ENCODE data around the gene KLF6.

- TF ChIP-seq CTCF (IDR thresholded peaks at IDR 0.05; ENCODE audit: low read length) (no peak), EZH2 (IDR thresholded peaks at IDR 0.05; ENCODE audit: borderline replicate concordance, low read length) (no peak)
Observed at GRCh38 chr10:3820255-3820654, 35.2 kb upstream of the KLF6 start.

Measured in OCI-LY1 (cell line).